DOHH2 (cell line): Measurements from ENCODE around the gene DCDC2.

Experiments
- H3F3A ChIP-seq: fragments of 200-600 bp; sonication (generic), shearing (Covaris generic); 2 replicates; pipeline ENCODE4 v1.6.0; 2016; ENCODE audit warnings: antibody characterized with exemption, mild to moderate bottlenecking; ENCODE audit not compliant: control insufficient read depth, insufficient read depth
- H3K27ac ChIP-seq: fragments of 200-600 bp; sonication (generic); 2 replicates; pipeline ENCODE4 v1.5.1; 2014; ENCODE audit warnings: low read depth, mild to moderate bottlenecking, low read length, moderate library complexity
- H3K27me3 ChIP-seq: fragments of 200-600 bp; sonication (generic); 2 replicates; pipeline ENCODE4 v1.6.1; 2014; ENCODE audit warnings: mild to moderate bottlenecking, low read length, mixed read lengths; ENCODE audit not compliant: control insufficient read depth
- H3K36me3 ChIP-seq: fragments of 200-600 bp; sonication (generic); 2 replicates; pipeline ENCODE4 v1.6.1; 2014; ENCODE audit warnings: mild to moderate bottlenecking, low read length, moderate library complexity, mixed read lengths; ENCODE audit not compliant: control insufficient read depth
- H3K4me1 ChIP-seq: fragments of 200-600 bp; sonication (generic); 2 replicates; pipeline ENCODE4 v1.6.1; 2014; ENCODE audit warnings: mild to moderate bottlenecking, low read length, mixed read lengths; ENCODE audit not compliant: control insufficient read depth
- H3K4me2 ChIP-seq: fragments of 200-600 bp; sonication (generic); 2 replicates; pipeline ENCODE4 v1.6.0; 2014; ENCODE audit warnings: mild to moderate bottlenecking, low read length, moderate library complexity
- H3K4me3 ChIP-seq: fragments of 200-600 bp; sonication (generic); 2 replicates; pipeline ENCODE4 v1.5.1; 2014; ENCODE audit warnings: mild to moderate bottlenecking, low read length, mixed read lengths
- H3K79me2 ChIP-seq: fragments of 200-600 bp; sonication (generic); 2 replicates; pipeline ENCODE4 v1.6.1; 2014; ENCODE audit warnings: mild to moderate bottlenecking, low read length, mixed read lengths; ENCODE audit not compliant: control insufficient read depth
- H3K9me2 ChIP-seq: fragments of 200-600 bp; sonication (generic); replicated peaks from 2 replicates; pipeline ENCODE4 v1.6.1; 2014; ENCODE audit warnings: mild to moderate bottlenecking, low read length, mixed read lengths; ENCODE audit not compliant: control insufficient read depth
- H3K9me3 ChIP-seq: fragments of 200-600 bp; sonication (generic); 2 replicates; pipeline ENCODE4 v1.6.1; 2014; ENCODE audit warnings: antibody characterized with exemption, low read length, mixed read lengths; ENCODE audit not compliant: control insufficient read depth, insufficient read depth
- H4K20me1 ChIP-seq: fragments of 200-600 bp; sonication (generic); 2 replicates; pipeline ENCODE4 v1.6.0; 2014; ENCODE audit warnings: low read depth, mild to moderate bottlenecking, antibody characterized with exemption, low read length, moderate library complexity; ENCODE audit not compliant: control insufficient read depth, insufficient read depth
- CTCF ChIP-seq: fragments of 200-600 bp; sonication (generic); IDR thresholded peaks from one replicate; pipeline ENCODE4 v1.5.1; 2014; ENCODE audit warnings: antibody characterized with exemption, mild to moderate bottlenecking, low read depth, low read length; ENCODE audit not compliant: poor library complexity, severe bottlenecking
- EZH2phosphoT487 ChIP-seq: fragments of 200-600 bp; sonication (generic); IDR thresholded peaks from 2 replicates; pipeline ENCODE4 v1.6.1; 2017; ENCODE audit warnings: borderline replicate concordance, mild to moderate bottlenecking, antibody characterized with exemption, low read length, moderate library complexity, mixed read lengths

The DCDC2 gene

DNA sequence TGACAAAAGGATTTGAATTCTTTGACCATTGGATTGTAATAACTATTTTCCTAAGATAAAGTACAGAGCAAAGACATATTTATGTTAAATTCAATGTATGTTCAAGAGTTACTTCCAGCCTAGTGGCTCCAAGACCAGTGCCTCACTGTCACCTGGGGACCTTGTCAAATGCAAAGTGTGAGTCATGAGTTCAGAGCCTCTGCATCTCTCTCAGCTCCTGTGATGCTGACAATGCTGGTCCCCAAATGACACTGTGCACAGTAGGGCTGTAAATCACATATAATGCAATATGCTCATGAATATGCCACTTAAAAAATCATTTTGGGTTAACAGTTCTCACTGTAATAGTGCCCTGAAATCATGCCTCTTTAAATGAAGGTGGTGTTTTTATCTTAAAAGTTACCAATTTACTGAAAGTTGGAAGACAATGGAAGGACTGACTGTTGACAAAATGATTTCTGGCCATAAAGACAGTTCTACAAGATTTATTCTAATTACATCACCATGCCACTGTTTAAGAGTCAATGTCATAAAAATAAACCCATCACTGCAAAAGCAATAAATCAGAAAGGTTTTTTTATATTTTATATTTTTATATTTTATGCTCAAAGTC, 169.8 kb downstream of the DCDC2 start:
- Histone ChIP-seq H3K4me3 (no peak overlapping the region), H3K9me3 (no peaks in the 10 kb centered on the region), H3K27me3 (no peaks in the 10 kb centered on the region), H3K9me2 (no peaks in the 10 kb centered on the region), H3F3A (no peaks in the 10 kb centered on the region), H3K36me3 (no peaks in the 10 kb centered on the region), H3K4me2 (no peak overlapping the region), H3K27ac (no peak overlapping the region), H4K20me1 (no peaks in the 10 kb centered on the region), H3K79me2 (no peaks in the 10 kb centered on the region), H3K4me1 (no peaks in the 10 kb centered on the region)
- TF ChIP-seq CTCF (no peak), EZH2phosphoT487 (no peak)

- no peaks in the 10 kb centered on the region for H3K27me3 ChIP-seq
- no peaks in the 10 kb centered on the region for H3K79me2 ChIP-seq
- H3K4me1 ChIP-seq, result no peaks in the 10 kb centered on the region
- TF ChIP-seq EZH2phosphoT487 (no peak), CTCF (no peak)
- no peak overlapping the region for H3K27ac ChIP-seq
- no peaks in the 10 kb centered on the region for H3F3A ChIP-seq
- no peaks in the 10 kb centered on the region for H3K9me3 ChIP-seq
- H3K4me2 ChIP-seq, result no peak overlapping the region
- H3K4me3 ChIP-seq, result no peak overlapping the region
- H3K36me3 ChIP-seq, result no peaks in the 10 kb centered on the region
- H4K20me1 ChIP-seq, result no peaks in the 10 kb centered on the region
- no peaks in the 10 kb centered on the region for H3K9me2 ChIP-seq
These were observed 171.5 kb downstream of the DCDC2 start for GRCh38 chr6:24186349-24186748.

GRCh38 chr6:24183584-24183983, 174.3 kb downstream of the DCDC2 start:
- Histone ChIP-seq H4K20me1 (no peaks in the 10 kb centered on the region), H3K9me3 (no peaks in the 10 kb centered on the region), H3K9me2 (no peaks in the 10 kb centered on the region), H3K27me3 (no peaks in the 10 kb centered on the region), H3K36me3 (no peaks in the 10 kb centered on the region), H3K79me2 (no peaks in the 10 kb centered on the region), H3K4me3 (no peak overlapping the region), H3K27ac (no peak overlapping the region), H3F3A (no peaks in the 10 kb centered on the region), H3K4me2 (no peak overlapping the region), H3K4me1 (no peaks in the 10 kb centered on the region)
- TF ChIP-seq CTCF, result no peak
- no peak for TF ChIP-seq EZH2phosphoT487
